Stimulated activated CD8-positive, alpha-beta memory T cell treated with anti-CD3 and anti-CD28 coated beads, Interleukin-4, amount 100 ng/mL, for 4 hours (primary cell): ENCODE measurements around the gene PRDM11.
A peak's percentile ranks its signal among the peaks of the same experiment; 100 is the strongest.

Source experiments
- DNase-seq, 2 donors: peaks; one replicate each; pipeline ENCODE4 v3.0.0-alpha.2; 2020; ENCODE audit warnings: low read depth in 2 of 2, low spot score in 1 of 2

The PRDM11 gene

DNA sequence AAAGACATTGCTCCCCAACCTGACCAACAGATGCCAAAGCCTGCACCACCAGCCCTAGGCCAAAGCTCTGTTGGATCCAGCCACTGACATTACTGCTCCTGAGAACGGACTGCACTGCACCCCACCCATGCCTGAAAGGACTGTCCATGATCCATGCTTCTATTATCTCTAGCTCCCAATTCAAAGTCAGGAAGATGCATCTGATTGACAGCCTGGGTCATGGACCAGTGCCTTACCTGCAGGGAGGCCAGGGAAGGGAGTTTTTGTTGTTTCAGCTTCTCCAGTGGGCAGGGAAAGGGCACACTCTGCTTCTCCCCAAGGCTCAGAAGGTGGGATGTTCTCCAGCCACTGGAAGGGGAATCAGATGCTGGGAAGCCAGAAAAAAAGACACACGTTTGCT lies 4.8 kb upstream of the PRDM11 start:
- no peak for DNase-seq

DNA sequence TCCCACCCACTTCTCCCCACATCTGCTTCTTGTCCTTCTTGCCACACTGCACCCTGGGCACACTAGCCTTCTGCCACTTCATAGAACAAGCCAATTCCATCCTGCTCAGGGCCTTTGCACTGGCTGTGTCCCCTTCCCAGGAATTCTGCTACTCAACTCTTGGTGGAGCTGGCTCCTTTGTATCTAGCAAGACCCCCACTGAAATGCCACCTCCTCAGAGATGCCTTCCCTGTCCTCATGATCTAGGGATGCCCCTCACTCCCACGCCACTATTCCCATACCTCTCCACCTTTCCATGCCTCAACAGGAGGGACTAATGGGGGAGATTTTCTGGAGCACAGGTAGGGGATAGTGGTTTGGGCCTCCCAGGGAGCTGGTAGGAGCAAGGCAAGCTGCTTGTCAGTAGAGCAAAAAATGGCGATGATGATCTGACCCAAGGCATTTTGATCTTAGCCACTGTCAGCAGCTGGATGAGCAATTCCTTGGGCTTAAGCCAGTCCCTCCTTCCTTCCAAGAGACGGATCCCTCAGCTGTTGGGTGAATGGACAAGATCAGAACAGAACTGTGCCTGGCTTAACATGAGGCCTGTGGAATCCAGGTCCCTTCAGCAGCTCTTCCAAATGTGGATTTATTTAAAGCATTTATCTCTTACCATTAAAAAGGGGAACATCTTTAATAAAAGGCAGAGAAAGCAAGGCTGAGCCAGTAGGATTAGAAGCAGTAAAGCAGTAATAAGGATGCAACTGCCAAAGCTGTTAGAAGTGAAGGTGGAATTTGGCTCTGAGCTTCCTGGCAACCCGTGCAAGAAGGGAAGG lies 4.0 kb upstream of the PRDM11 start:
- no peak for DNase-seq

DNA sequence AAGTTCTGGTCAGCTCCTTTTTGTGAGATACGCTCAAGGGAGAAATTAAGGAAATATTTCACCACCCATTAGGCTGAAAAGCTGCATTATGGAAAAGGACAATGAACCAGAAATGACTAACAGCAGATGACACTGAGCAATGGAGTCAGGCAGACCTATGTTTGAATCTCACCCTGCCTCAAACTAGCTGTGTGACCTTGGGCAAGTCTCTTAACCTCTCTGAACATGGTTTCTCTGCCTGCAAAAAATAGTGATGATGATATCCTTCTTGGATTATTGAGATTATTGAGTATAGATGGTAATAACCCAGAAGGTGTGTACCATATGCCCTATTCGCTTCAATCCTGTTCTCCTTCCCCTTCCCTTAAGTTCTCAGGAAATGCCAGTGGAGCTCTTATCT lies 2.9 kb upstream of the PRDM11 start:
- no peak for DNase-seq

DNA sequence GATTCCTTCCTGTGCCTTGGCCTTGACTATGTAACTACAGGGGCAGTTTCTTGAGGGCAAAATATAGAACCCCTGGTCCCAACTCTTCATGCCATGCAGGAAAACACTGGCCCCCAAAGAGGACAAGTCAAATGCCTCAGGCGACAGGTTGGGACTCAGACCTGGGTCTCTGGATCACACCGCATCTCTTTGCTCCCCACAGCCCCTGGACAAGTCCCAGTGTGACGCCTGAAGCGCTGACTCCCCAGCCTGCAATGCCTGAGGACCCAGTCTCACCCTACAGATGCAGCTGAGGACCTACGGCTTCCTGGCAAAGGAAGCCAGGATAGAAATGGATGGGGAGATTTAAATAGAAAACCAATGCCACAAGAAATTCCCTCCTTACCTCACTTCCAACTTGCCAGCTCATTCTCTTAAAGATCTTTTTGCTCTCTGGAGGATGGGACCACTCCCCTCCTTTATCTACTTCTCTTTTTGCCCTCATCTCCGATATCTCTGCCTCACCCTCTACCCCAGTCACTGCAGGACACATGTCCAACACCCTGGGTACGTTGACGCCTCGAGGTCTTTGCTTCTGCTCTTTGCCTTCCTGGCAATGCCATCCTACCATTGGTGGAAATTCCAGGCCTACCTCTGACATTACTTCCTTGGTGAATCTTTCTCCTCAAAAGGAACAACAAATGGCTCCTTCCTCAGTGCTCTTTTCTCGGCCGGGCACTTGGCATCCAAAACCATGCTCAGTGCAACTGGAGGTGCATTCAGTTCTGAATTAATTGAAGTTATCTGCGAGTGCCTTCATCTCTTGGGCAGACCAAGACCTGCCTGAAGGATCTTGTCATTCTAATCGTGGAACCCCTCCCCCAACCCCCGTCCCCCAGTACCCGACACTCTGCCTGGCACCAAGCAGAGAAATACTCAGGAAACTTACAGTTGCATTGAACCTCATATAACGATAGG lies 2.0 kb upstream of the PRDM11 start:
- DNase-seq: no peak

DNA sequence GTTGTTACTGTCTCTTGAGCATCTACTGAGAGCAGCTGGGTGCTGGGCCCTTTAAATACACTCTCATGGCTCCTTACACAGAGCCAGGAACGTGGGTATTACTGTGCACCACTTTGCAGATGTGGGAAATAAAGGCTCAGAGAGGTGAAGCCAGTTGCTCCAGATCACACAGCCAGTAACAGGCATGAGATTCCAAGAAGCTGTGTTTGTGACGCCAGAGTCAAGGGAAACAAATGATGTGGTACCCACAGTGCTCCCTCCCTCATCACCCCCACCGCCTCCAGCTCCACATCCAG lies 1.4 kb upstream of the PRDM11 start:
- no peak for DNase-seq

DNA sequence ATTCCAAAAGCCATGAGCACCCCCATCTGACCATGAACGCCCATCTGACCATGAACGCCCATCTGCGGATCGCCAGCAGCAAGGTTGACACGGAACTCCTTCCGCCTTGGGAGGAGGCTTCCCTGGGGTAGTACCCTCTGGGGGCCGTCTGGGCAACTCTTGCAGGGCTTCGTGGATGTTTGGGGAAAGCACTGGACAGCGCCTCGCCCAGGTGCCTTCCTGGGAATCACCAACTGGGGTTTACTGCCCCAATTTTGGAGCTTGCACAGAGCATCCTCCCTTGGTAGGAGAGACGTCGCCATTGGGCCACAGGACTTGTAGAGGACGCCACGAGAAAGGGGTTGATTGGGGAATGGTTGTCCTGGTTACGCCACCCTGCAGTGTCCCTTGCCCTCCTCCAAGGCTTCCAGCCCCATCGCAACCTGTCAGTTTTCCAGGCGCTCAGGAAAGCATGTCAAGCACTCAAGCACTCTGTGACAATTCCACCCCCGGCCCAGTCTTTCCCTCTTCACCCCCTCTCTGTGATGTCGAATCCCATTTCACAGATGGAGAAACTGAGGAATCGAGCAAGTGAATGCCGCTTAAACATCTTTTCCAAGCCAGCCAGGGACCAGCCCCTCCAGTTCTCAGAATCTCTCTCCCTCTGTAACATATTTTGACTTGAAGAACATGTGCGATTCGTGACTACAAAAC lies 914 bp upstream of the PRDM11 start:
- DNase-seq: no peak

DNA sequence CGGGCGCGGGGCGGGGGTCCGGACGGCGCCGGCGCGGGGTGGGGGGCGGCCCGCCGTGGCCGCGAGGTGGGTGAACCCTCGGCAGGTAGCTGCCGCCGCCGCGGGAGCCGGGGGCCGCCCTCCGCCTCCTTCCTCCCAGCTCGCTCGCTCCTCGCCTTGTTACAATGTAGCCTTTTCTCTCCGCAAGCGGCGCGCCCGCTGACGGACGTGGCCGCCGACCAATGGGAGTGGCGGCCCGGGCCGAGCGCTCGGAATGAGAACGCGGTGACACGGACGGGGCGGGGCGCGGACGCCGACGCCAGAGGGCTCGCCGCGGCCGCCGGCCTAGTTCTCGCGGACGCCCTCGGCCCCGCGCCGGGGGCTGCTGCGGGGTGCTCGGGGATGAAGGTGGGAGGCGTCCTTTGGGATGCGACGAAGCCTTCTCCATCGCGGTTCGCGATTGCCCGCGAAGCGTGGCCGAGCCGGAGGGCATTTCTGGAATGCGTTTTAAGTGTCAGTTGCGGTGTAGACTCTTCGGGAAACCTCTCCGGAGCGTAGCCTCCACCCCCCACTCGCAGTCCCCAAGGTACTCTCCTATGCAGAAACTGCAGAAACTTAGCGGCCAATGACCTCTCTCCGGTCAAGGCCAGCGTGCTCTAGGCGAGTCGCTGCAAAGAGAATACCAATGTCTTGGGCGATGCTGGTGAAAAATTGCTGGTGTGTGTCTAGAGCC lies 734 bp downstream of the PRDM11 start:
- peak; percentile 74 to 84 for DNase-seq

DNA sequence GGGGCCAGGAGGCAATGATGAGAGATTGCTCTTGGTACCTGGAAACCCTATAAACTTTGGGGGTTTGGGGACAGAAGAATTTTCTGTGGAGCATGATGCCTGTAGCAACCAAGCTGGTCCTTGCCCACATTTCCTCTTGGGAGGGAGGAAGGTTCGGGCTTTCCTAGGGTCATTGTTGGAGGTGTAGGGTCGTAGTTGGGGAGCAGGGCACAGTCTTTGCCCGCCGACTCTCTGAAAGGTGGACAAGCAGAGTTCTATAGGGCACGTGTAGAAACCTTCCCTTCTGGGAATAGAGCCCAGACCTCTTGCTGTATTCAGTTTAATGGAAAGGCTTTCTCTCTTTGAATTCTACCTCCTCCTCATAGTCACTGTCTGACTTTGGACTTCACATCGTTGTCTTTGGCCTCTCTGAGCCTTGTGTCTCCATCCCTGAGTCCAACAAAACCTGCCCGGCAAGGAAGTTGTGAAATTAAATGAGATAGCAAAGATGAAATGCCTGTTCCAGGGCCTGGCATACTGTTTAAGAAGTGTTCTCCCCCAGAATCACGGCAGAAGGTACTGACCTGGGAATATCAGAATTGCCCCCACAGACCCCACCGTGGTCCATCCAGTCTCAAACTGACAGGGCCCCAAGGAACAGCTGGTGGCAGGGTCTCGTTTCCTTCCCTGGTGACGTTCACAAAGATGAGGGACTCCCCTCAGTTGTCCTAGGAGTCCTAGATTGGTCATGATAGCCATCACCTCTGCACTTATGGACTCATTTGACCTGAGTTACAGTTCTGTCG lies 1.6 kb downstream of the PRDM11 start:
- no peak for DNase-seq

DNA sequence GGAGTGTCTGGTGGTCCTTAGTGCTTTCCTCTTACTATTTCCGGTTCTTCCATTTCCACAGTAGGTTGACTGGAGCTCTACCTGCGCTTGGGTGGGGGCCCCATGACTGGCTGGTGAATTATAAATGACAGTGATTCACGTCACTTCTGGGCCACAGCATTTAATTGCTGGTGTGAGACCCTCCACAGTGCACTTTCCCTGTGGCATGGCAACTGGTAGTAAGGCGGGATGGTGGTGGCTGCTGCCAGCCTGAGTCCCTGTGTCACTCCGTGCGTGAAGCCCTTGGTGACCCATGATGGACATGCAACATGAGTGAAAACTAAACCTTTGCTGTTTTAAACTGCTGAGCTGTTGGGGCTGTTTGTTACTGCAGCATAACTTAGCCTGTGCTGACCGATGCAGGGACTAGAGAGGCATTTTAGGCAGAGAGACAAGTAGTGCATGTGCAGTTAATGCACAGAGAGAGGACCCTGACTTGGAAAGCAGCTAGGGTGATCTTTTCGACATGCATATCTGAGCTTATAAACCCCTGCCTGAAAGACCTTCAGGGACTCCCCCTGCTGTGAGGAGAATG lies 3.1 kb downstream of the PRDM11 start:
- DNase-seq: no peak

DNA sequence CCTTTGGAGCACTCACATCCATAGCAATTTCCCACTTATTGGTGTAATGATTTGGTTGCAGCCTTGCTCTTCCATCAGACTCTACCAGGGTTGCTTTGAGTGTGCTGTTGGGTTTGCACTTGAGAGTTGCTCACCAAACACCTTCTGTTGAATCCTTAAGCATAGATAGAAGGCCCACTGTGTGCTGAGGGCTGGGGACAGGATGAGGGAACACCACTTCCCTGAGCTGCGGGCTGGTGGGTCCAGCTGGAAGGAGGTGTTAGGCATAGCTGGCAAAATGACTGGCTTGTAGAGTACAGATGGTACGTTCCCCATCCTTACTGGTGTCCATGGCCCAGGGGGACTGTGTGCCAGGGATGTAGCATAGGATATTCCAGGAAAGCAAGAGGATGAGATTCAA lies 3.9 kb downstream of the PRDM11 start:
- no peak for DNase-seq

DNA sequence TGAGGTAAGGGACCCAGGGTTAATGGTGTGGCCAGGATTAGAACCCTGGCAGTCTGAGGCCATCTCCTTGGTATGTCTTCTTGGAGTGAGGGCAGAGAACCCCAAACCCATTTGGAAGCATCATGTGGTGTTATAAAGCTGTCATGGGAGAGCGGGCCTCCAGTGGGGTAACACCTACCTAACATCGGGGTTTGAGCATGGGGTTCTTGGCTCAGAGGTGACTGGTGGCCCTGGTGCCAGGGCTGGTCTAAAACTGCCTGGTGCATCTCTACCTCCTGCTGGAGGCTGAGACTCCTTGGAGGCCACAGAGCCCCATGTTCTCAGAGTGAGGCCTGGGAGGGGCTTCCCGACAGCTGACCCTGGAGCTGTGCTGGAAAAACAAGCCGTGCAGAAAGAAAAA lies 4.5 kb downstream of the PRDM11 start:
- DNase-seq: no peak

DNA sequence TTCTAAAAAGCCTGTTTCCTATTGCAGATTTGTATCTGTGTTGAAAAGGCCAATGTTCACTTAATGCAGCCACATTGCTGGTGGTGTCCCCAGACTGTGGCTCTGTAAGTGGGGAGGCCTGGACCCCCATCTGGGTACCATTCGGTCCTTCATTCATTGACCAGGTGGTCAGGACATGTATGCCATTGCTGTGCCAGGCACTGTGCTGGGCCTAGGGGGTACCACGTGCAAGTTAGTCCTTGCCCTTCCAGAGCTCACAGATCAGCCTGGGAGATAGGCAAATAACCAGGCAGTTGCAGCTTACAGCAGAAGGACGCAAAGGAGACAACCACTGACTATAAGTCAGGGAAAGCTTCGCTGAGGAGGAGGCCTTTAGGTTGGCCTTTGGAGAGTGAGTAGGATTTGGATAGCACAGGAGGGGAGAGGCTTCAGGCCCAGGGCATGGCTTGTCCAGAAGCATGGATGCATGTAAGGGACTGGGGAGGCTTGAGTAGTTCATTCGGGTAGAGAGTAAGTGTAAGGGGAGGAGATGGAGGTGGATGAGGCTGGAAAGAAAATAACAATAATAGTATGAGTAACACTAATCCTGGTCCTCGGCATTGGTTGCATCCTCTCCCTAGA lies 5.0 kb downstream of the PRDM11 start:
- no peak for DNase-seq

DNA sequence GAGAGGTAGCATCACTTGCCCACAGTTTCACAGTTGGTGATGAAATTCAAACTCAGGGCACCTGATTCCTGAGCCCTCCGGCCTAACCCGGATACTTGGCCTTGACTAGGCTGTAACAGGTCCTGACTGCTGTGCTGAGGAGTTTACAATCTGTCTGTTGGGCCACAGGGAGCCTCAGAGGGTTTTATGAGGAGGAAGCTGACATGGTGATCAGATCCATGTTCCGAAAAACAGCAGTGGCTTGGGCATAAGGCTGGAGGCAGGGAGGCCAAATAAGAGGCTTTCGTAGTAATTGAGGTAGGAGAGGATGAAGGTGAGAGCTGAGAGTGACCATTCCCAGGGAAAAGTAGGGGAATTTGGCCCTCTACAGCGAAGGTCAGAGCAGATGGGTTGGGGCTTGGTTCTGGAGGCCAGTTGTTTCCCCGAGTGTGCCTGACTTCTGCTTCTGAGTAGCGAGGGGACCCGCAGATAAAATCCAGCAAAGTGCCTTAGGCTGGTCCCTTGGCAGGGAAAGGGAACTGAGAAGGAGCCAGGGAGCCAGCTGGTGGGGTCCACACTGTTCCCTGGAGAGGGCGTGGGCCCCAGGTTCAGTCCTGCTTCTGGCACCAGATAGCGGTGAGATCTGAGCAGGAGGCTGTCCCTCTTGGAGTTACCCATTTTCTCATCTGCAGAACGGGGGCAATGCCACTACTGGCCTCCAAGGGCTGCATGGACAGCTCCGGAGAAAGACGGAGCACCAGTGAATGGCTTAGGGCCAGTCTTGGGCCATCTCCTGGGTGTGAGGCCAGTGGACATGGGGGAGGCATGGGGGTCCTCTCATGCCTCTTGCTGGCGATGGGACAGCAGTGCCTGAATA lies 6.5 kb downstream of the PRDM11 start:
- no peak for DNase-seq

DNA sequence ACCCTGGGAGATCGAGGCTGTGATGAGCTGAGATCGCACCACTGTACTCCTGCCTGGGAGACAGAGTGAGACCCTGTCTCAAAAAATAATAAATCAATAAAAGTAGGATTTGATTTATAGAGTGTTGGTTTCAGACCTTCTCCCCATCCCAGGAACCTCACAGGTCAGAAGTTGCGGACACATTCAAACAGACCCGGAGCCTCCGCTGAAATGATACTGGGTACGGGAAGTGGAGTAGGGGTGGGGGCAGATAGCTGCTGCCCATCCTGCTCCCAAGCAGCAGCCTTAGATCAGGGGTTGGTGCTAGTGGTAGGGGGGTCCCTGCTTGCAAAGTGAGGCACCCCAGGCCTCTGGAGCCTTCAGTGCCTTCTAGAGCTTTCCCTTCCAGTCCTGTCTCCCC lies 7.8 kb downstream of the PRDM11 start:
- no peak for DNase-seq

DNA sequence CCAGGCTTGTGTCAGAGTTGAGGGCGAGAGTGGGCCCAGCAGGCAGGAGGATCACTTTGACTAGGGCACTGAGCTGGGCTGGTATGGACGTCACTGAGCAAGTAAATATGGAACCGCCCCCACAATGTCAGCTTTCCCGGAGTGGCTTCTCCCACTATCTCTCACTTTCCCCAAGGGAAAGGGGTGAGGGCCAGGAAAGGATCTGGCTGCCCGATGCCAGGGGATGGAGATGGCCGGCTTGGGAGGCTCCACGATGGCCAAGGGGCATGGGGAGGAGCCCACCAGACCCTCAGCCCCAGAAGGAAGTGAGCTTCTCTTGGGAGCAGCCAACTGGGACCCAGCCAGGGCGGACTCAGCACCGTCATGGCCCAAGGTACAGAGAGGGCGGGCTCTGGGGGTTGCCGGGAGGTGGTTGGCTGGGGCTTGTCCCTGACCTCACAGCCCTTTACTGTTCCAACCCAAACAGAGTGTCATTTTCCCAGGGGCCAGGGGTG lies 8.7 kb downstream of the PRDM11 start:
- no peak for DNase-seq

DNA sequence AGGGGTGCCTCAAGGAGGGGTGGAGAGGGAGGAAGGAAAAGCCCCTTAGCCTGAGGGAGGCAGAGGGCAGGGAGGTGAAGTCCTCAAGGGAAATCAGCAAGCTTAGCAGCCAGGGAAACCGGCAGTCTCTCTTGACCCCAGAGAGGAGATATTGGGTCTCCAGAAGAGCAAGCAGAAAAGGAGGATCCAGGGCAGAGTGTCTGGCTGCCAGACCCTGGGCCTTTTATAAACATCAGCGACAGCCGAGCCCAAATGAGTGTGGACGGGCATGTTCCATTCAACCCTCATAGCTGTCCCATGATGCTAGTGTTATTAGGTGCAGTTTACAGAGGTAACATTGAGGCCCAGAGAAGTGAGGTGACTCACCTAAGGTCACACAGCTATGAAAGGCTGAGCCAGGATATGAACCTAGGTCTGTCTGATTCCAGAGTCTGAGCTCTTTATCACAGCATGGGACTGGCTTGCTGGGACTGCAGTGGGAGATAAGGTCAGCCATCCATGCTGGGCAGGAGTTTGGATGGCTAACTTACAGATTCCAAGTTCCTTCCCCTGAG lies 9.3 kb downstream of the PRDM11 start:
- DNase-seq: no peak

DNA sequence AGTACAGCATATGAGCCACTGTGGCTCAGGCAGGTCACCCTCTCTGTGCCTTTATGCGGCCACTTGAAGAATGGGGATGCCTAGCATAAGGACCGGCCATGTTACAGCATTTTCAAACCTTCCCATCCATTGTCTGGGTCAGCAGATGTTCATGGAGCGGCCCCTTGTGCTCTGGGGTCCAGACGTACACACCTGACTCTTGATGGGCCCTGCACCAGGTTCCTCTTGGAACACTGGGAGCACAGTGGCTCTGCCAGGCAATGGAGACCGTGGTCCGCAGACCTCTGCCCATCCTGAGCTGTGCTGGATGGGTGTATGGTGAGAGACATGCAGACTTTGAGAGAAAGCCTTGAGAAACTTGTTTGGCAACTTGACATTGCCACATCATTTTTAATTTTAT lies 9.8 kb downstream of the PRDM11 start:
- no peak for DNase-seq

DNA sequence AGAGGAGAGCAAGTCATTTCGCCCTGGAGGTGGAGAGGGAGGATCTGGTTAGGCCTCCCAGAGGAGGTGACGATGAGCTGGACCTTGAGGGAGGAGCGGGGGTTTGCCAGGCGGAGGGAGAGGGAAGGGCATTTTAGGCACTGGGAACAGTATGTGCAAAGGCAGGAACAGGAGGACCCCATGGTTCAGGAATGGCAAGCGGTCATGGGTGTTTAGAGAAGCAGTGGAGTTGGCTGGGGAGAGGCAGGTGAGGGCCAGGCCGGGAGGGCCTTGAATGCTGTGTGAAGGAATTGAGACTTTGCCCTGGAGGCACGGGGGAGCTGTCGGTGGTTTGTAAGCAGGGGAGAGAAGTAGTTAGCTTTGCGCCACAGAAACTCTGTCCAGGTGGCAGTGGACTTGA lies 10.3 kb downstream of the PRDM11 start:
- DNase-seq: no peak
